ENCODE data around the gene MTOR. TPM values are rescaled to one million over a fixed set of nuclear protein-coding genes. Genes with fewer than 3 reads are reported as not detected.

Gene MTOR
- total and polyA plus RNA-seq, 2 donors (not counting 3 experiments of a cell fraction or from before 2014, with no cell fraction given), result 33.5 to 50.4 TPM

DNA sequence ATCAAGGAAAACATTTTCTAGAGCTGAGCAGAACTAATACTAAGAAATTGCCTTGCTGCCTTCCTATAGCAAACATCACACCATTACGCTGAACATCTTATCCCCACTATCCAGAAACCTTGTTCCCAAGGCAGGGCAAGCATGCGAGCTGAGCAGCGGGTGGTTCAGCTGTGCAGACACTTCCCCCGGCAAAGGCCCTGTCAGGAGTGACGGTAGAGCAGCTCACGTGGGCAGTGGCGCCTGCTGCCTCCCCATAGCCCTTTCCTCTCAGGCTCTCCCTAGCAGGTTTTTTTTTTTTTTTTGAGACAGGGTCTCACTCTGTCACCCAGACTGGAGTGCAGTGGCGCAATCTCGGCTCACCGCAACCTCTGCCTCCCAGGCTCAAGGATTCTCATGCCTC, 86.9 kb downstream of the MTOR start:
- no peak overlapping the region for H3K4me2 ChIP-seq (ENCODE audit: insufficient read depth, low read length)
- intact Hi-C loops (cut with micrococcal nuclease) (no loop called here), dilution Hi-C loops (cut with MboI; ENCODE audit: extremely low pct_ligation_motif_present, low sequenced_read_pairs) (no loop called here)
- H3K27me3 ChIP-seq (ENCODE audit: control insufficient read depth in 2 of 2, insufficient read depth in 2 of 2, low read length in 2 of 2), result no peaks in the 10 kb centered on the region
- TF ChIP-seq FOS (IDR thresholded peaks at IDR 0.05; ENCODE audit: borderline replicate concordance, insufficient read depth, low read length) (no peak), GATA2 (IDR thresholded peaks at IDR 0.05; ENCODE audit: insufficient read depth, insufficient read length, low read depth, low read length) (no peak), EZH2 (IDR thresholded peaks at IDR 0.05; ENCODE audit: borderline replicate concordance, low read depth, low read length, severe bottlenecking) (no peak), CTCF (IDR thresholded peaks at IDR 0.05; ENCODE audit: extremely low read depth in 1 of 2, insufficient read depth in 1 of 2, low read depth in 1 of 2, low read length in 2 of 2) (no peak), JUN (IDR thresholded peaks at IDR 0.05; ENCODE audit: borderline replicate concordance, insufficient read depth, insufficient read length, low read depth) (no peak), MYC (IDR thresholded peaks at IDR 0.05; ENCODE audit: low read depth, low read length) (no peak), POLR2A (IDR thresholded peaks at IDR 0.05; ENCODE audit: low read depth, low read length) (no peak), POLR2AphosphoS5 (IDR thresholded peaks at IDR 0.05; ENCODE audit: insufficient read depth, low read depth, low read length) (no peak)
- TF ChIP-seq, protein P1, sequence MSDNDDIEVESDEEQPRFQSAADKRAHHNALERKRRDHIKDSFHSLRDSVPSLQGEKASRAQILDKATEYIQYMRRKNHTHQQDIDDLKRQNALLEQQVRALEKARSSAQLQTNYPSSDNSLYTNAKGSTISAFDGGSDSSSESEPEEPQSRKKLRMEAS (IDR thresholded peaks at IDR 0.05; ENCODE audit: insufficient read depth, insufficient read length), result no peak
- H2AFZ ChIP-seq (ENCODE audit: low read depth, low read length), result no peak overlapping the region
- H3K9me1 ChIP-seq (replicated peaks; ENCODE audit: control insufficient read depth, extremely low read depth, insufficient read depth, low read length), result no peaks in the 10 kb centered on the region
- H3K9me3 ChIP-seq (replicated peaks; ENCODE audit: control insufficient read depth, insufficient read depth, low read length), result no peaks in the 10 kb centered on the region
- no peak overlapping the region for H3K9ac ChIP-seq (replicated peaks; ENCODE audit: extremely low read depth, insufficient read depth, low read length)
- H4K20me1 ChIP-seq (replicated peaks; ENCODE audit: control insufficient read depth, extremely low read depth, insufficient read depth, low read length), result no peaks in the 10 kb centered on the region
- H3K79me2 ChIP-seq (ENCODE audit: control insufficient read depth, insufficient read depth, low read length), result no peaks in the 10 kb centered on the region
- H3K4me3 ChIP-seq (replicated peaks in 1 of 3; ENCODE audit: insufficient read depth in 1 of 3, low read depth in 1 of 3, low read length in 3 of 3), result no peak overlapping the region
- BruUV-seq (replicated peaks), result no TSS peak
- H3K4me1 ChIP-seq (ENCODE audit: control insufficient read depth, extremely low read depth, insufficient read depth, low read length), result no peaks in the 10 kb centered on the region
- POLR2A ChIA-PET, result no interaction called here
- no peak overlapping the region for H3K27ac ChIP-seq (ENCODE audit: insufficient read depth, low read depth, low read length)
- FAIRE-seq (no peak), DNase-seq (ENCODE audit: low read depth, low spot score) (no peak)
- CTCF ChIA-PET, result interaction anchor here (1.7 kb wide), 1 partner anchor 28 kb away, joined by 4 read pairs; no protein-coding TSS in a partner anchor
- H3K36me3 ChIP-seq (ENCODE audit: control insufficient read depth in 2 of 2, extremely low read depth in 1 of 2, insufficient read depth in 2 of 2, low read length in 2 of 2), result peaks cover 1 to 4% of the 10 kb centered on the region in 2 experiments

Data from endothelial cell of umbilical vein (primary cell).